ENCODE results near the gene CALML5.

The CALML5 gene

GRCh38 chr10:5545011-5545410 is 45.6 kb upstream of the CALML5 start:
- in situ Hi-C loops (cut with MboI; ENCODE audit: low pct_unique_long_range_greater_than_20kb, low sequenced_read_pairs, unreplicated experiment) = no loop called here
- no peak for TF ChIP-seq CTCF (IDR thresholded peaks at IDR 0.05; ENCODE audit: extremely low read depth, insufficient read depth, missing control alignments)
- no peak for DNase-seq (ENCODE audit: low spot score)

- in situ Hi-C loops (cut with MboI; ENCODE audit: low pct_unique_long_range_greater_than_20kb, low sequenced_read_pairs, unreplicated experiment) = no loop called here
Observed at GRCh38 chr10:5544216-5544805, 44.9 kb upstream of the CALML5 start.

GRCh38 chr10:5543623-5544022 is 44.3 kb upstream of the CALML5 start:
- in situ Hi-C loops (cut with MboI; ENCODE audit: low pct_unique_long_range_greater_than_20kb, low sequenced_read_pairs, unreplicated experiment) = no loop called here
- no peak for TF ChIP-seq CTCF (IDR thresholded peaks at IDR 0.05; ENCODE audit: extremely low read depth, insufficient read depth, missing control alignments)
- no peak for DNase-seq (ENCODE audit: low spot score)

More at GRCh38 chr10:5544216-5544805, 44.9 kb upstream of the CALML5 start:
- no peak for DNase-seq (ENCODE audit: low spot score)
- no peak for TF ChIP-seq CTCF (IDR thresholded peaks at IDR 0.05; ENCODE audit: extremely low read depth, insufficient read depth, missing control alignments)

GRCh38 chr10:5542100-5542499 is 42.7 kb upstream of the CALML5 start:
- DNase-seq (ENCODE audit: low spot score) = no peak
- no peak for TF ChIP-seq CTCF (IDR thresholded peaks at IDR 0.05; ENCODE audit: extremely low read depth, insufficient read depth, missing control alignments)
- in situ Hi-C loops (cut with MboI; ENCODE audit: low pct_unique_long_range_greater_than_20kb, low sequenced_read_pairs, unreplicated experiment) = no loop called here

- in situ Hi-C loops (cut with MboI; ENCODE audit: low pct_unique_long_range_greater_than_20kb, low sequenced_read_pairs, unreplicated experiment) = no loop called here
- DNase-seq (ENCODE audit: low spot score) = no peak
- no peak for TF ChIP-seq CTCF (IDR thresholded peaks at IDR 0.05; ENCODE audit: extremely low read depth, insufficient read depth, missing control alignments)
Observed at GRCh38 chr10:5540891-5541290, 41.5 kb upstream of the CALML5 start.

- DNase-seq (ENCODE audit: low spot score) = no peak
- TF ChIP-seq CTCF (IDR thresholded peaks at IDR 0.05; ENCODE audit: extremely low read depth, insufficient read depth, missing control alignments) = no peak
- in situ Hi-C loops (cut with MboI; ENCODE audit: low pct_unique_long_range_greater_than_20kb, low sequenced_read_pairs, unreplicated experiment) = no loop called here
Observed at GRCh38 chr10:5540080-5540479, 40.7 kb upstream of the CALML5 start.

Data from GM13977 (cell line).